ENCODE data around the gene ENPEP.

The ENPEP gene

GRCh38 chr4:110505440-110505839 lies 29.5 kb downstream of the ENPEP start:
- H3K27me3 ChIP-seq (replicated peaks; ENCODE audit: control insufficient read depth, insufficient read depth, low read length) = no peaks in the 10 kb centered on the region
- peaks cover 11% of the 10 kb centered on the region for H3K4me1 ChIP-seq (ENCODE audit: control insufficient read depth, insufficient read depth, low read length)
- no peaks in the 10 kb centered on the region for H3K36me3 ChIP-seq (ENCODE audit: control insufficient read depth, insufficient read depth, low read length, severe bottlenecking)
- H3K9me3 ChIP-seq (ENCODE audit: control insufficient read depth, low read length) = no peaks in the 10 kb centered on the region
- no peak overlapping the region for H3K4me3 ChIP-seq (ENCODE audit: low read length)
- DNase-seq (ENCODE audit: low read depth) = no peak
- H3K9ac ChIP-seq (ENCODE audit: low read length) = no peak overlapping the region

- no peaks in the 10 kb centered on the region for H3K36me3 ChIP-seq (ENCODE audit: control insufficient read depth, insufficient read depth, low read length, severe bottlenecking)
- H3K9ac ChIP-seq (ENCODE audit: low read length) = no peak overlapping the region
- no peaks in the 10 kb centered on the region for H3K9me3 ChIP-seq (ENCODE audit: control insufficient read depth, low read length)
- DNase-seq (ENCODE audit: low read depth) = peak; percentile 77
- H3K4me3 ChIP-seq (ENCODE audit: low read length) = no peak overlapping the region
- H3K4me1 ChIP-seq (ENCODE audit: control insufficient read depth, insufficient read depth, low read length) = peaks cover under 1% of the 10 kb centered on the region
- H3K27me3 ChIP-seq (replicated peaks; ENCODE audit: control insufficient read depth, insufficient read depth, low read length) = no peaks in the 10 kb centered on the region
Observed at GRCh38 chr4:110508827-110509710, 33.1 kb downstream of the ENPEP start.

DNA sequence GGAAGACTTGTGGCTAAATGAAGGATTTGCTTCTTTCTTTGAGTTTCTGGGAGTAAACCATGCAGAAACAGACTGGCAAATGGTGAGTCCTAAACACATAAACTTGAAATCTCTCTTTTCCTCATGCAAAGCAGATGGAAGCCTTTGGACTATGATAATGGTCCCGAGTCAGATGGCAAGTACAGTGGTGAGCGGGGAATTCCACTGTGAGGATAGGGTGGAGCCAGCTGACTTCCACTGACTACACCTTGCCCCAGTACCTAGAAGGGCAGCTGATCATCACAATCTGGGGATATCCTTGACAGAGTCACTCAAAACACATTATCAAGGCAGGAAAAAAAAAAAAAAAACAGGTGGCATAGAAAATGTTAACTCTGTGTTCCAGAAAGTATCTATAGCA lies 34.3 kb downstream of the ENPEP start:
- DNase-seq (ENCODE audit: low read depth) = no peak
- no peaks in the 10 kb centered on the region for H3K36me3 ChIP-seq (ENCODE audit: control insufficient read depth, insufficient read depth, low read length, severe bottlenecking)
- H3K9ac ChIP-seq (ENCODE audit: low read length) = no peak overlapping the region
- no peaks in the 10 kb centered on the region for H3K27me3 ChIP-seq (replicated peaks; ENCODE audit: control insufficient read depth, insufficient read depth, low read length)
- H3K4me3 ChIP-seq (ENCODE audit: low read length) = no peak overlapping the region
- no peaks in the 10 kb centered on the region for H3K4me1 ChIP-seq (ENCODE audit: control insufficient read depth, insufficient read depth, low read length)
- H3K9me3 ChIP-seq (ENCODE audit: control insufficient read depth, low read length) = no peaks in the 10 kb centered on the region

DNA sequence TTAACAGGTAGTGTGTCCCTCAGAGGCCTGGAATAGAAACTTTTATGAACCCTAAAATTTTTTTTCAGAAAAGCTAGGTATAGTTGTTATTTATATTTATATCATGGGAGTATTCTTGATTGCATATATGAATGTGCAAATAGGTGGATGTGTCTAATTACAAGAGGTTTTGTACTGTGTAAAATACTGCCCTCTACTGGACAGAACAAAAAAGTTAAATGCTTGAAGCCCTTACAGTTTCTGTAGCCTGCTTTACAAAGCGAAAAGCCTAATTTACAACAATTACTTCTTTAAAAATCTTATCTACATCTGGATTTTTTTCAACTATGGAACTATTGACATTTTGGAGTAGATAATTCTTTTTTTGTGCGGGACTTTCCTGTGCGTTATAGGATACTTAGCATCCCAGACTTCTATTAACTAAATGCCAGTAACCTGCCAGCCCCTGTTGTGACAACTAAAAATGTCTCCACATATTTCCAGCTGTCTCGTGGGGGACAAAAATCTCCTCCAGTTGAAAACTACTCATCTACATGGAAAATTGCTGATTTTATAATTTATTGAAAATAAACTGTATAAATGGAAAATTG lies 35.1 kb downstream of the ENPEP start:
- Histone ChIP-seq H3K9me3 (ENCODE audit: control insufficient read depth, low read length) (no peaks in the 10 kb centered on the region), H3K4me3 (ENCODE audit: low read length) (no peak overlapping the region), H3K9ac (ENCODE audit: low read length) (no peak overlapping the region), H3K36me3 (ENCODE audit: control insufficient read depth, insufficient read depth, low read length, severe bottlenecking) (no peaks in the 10 kb centered on the region), H3K27me3 (replicated peaks; ENCODE audit: control insufficient read depth, insufficient read depth, low read length) (no peaks in the 10 kb centered on the region), H3K4me1 (ENCODE audit: control insufficient read depth, insufficient read depth, low read length) (no peaks in the 10 kb centered on the region)
- peak; percentile 88 for DNase-seq (ENCODE audit: low read depth)

- Histone ChIP-seq H3K9me3 (ENCODE audit: control insufficient read depth, low read length) (no peaks in the 10 kb centered on the region), H3K4me3 (ENCODE audit: low read length) (no peak overlapping the region), H3K36me3 (ENCODE audit: control insufficient read depth, insufficient read depth, low read length, severe bottlenecking) (no peaks in the 10 kb centered on the region), H3K27me3 (replicated peaks; ENCODE audit: control insufficient read depth, insufficient read depth, low read length) (no peaks in the 10 kb centered on the region), H3K4me1 (ENCODE audit: control insufficient read depth, insufficient read depth, low read length) (no peaks in the 10 kb centered on the region), H3K9ac (ENCODE audit: low read length) (no peak overlapping the region)
- DNase-seq (ENCODE audit: low read depth) = no peak
Observed at GRCh38 chr4:110512901-110513300, 36.9 kb downstream of the ENPEP start.

- DNase-seq (ENCODE audit: low read depth) = peak; percentile 82
- H3K9me3 ChIP-seq (ENCODE audit: control insufficient read depth, low read length) = no peaks in the 10 kb centered on the region
- H3K4me1 ChIP-seq (ENCODE audit: control insufficient read depth, insufficient read depth, low read length) = no peaks in the 10 kb centered on the region
Observed at GRCh38 chr4:110514889-110515479, 39.0 kb downstream of the ENPEP start.

GRCh38 chr4:110515676-110516075 lies 39.7 kb downstream of the ENPEP start:
- Histone ChIP-seq H3K27me3 (replicated peaks; ENCODE audit: control insufficient read depth, insufficient read depth, low read length) (no peaks in the 10 kb centered on the region), H3K9me3 (ENCODE audit: control insufficient read depth, low read length) (no peaks in the 10 kb centered on the region), H3K4me1 (ENCODE audit: control insufficient read depth, insufficient read depth, low read length) (no peaks in the 10 kb centered on the region), H3K4me3 (ENCODE audit: low read length) (no peak overlapping the region), H3K36me3 (ENCODE audit: control insufficient read depth, insufficient read depth, low read length, severe bottlenecking) (no peaks in the 10 kb centered on the region), H3K9ac (ENCODE audit: low read length) (no peak overlapping the region)
- no peak for DNase-seq (ENCODE audit: low read depth)

More at GRCh38 chr4:110514889-110515479, 39.0 kb downstream of the ENPEP start:
- Histone ChIP-seq H3K36me3 (ENCODE audit: control insufficient read depth, insufficient read depth, low read length, severe bottlenecking) (no peaks in the 10 kb centered on the region), H3K27me3 (replicated peaks; ENCODE audit: control insufficient read depth, insufficient read depth, low read length) (no peaks in the 10 kb centered on the region), H3K9ac (ENCODE audit: low read length) (no peak overlapping the region), H3K4me3 (ENCODE audit: low read length) (no peak overlapping the region)

- DNase-seq (ENCODE audit: low read depth) = peak; percentile 66
- H3K4me3 ChIP-seq (ENCODE audit: low read length) = no peak overlapping the region
Observed at GRCh38 chr4:110516106-110516922, 40.4 kb downstream of the ENPEP start.

GRCh38 chr4:110518889-110519490 lies 43.0 kb downstream of the ENPEP start:
- no peak overlapping the region for H3K9ac ChIP-seq (ENCODE audit: low read length)
- no peaks in the 10 kb centered on the region for H3K4me1 ChIP-seq (ENCODE audit: control insufficient read depth, insufficient read depth, low read length)
- H3K36me3 ChIP-seq (ENCODE audit: control insufficient read depth, insufficient read depth, low read length, severe bottlenecking) = no peaks in the 10 kb centered on the region
- no peaks in the 10 kb centered on the region for H3K9me3 ChIP-seq (ENCODE audit: control insufficient read depth, low read length)
- DNase-seq (ENCODE audit: low read depth) = peak; percentile 64
- no peak overlapping the region for H3K4me3 ChIP-seq (ENCODE audit: low read length)
- H3K27me3 ChIP-seq (replicated peaks; ENCODE audit: control insufficient read depth, insufficient read depth, low read length) = no peaks in the 10 kb centered on the region

More at GRCh38 chr4:110516106-110516922, 40.4 kb downstream of the ENPEP start:
- Histone ChIP-seq H3K36me3 (ENCODE audit: control insufficient read depth, insufficient read depth, low read length, severe bottlenecking) (no peaks in the 10 kb centered on the region), H3K9me3 (ENCODE audit: control insufficient read depth, low read length) (no peaks in the 10 kb centered on the region), H3K9ac (ENCODE audit: low read length) (no peak overlapping the region), H3K27me3 (replicated peaks; ENCODE audit: control insufficient read depth, insufficient read depth, low read length) (no peaks in the 10 kb centered on the region), H3K4me1 (ENCODE audit: control insufficient read depth, insufficient read depth, low read length) (no peaks in the 10 kb centered on the region)

DNA sequence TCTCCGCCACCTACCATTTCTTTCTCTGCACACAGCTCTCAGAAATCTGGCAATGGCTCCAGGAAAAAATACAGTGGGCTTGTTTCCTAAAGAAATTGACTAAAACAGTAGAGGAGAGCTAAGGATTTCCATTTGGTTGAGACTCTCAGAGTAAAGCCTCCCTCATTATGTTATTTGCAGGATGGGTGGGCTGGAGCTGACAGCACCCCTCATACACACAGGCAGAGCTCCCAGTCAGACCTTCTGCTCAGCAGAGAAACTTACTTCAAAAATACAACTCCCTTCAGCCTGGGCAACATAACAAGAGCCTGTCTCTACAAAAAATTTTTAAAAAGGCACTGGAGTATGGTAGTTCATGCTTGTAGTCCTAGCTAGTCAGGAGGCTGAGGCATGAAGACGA lies 44.9 kb downstream of the ENPEP start:
- DNase-seq (ENCODE audit: low read depth) = no peak
- H3K27me3 ChIP-seq (replicated peaks; ENCODE audit: control insufficient read depth, insufficient read depth, low read length) = no peaks in the 10 kb centered on the region

More for the DNA sequence above, 44.9 kb downstream of the ENPEP start:
- Histone ChIP-seq H3K36me3 (ENCODE audit: control insufficient read depth, insufficient read depth, low read length, severe bottlenecking) (no peaks in the 10 kb centered on the region), H3K9ac (ENCODE audit: low read length) (no peak overlapping the region), H3K9me3 (ENCODE audit: control insufficient read depth, low read length) (no peaks in the 10 kb centered on the region), H3K4me1 (ENCODE audit: control insufficient read depth, insufficient read depth, low read length) (no peaks in the 10 kb centered on the region), H3K4me3 (ENCODE audit: low read length) (no peak overlapping the region)
